Measurements from ENCODE around the gene NEK5. TPM values are rescaled to one million over a fixed set of nuclear protein-coding genes. Genes with fewer than 3 reads are reported as not detected.
A peak's percentile ranks its signal among the peaks of the same experiment; 100 is the strongest.

The NEK5 gene
- total RNA-seq, 6 experiments from 2014 or later: 0.06 TPM; not detected in 5

GRCh38 chr13:52026246-52026626 lies 102.6 kb downstream of the NEK5 start:
- Histone ChIP-seq H3K9me3 (no peaks in the 10 kb centered on the region), H3K27ac (peak overlapping the region in 2 of 3 donors; percentile 18 to 19), H3K4me3 (no peak overlapping the region), H3K4me1 (peaks cover 0 to 27% (median 7%) of the 10 kb centered on the region in 4 donors), H3K36me3 (no peaks in the 10 kb centered on the region), H3K27me3 (no peaks in the 10 kb centered on the region)
- 56% methylated on average over 2 of the region's 3 CpGs for WGBS (ENCODE audit: insufficient coverage, low coverage, low lambda C conversion rate, missing lambda C conversion rate)
- TF ChIP-seq CTCF (IDR thresholded peaks at IDR 0.05): peak in 1 of 4 donors; percentile 28
- no peak for TF ChIP-seq POLR2A (IDR thresholded peaks at IDR 0.05)
- intact Hi-C loops (cut with DNase I): no loop called here
- DNase-seq: no peak
- peak in 3 of 4 donors; percentile 19 to 43 (median 21) for ATAC-seq

- intact Hi-C loops (cut with DNase I): no loop called here
- 64% methylated on average over 8 of the region's 8 CpGs for WGBS (ENCODE audit: insufficient coverage, low coverage, low lambda C conversion rate, missing lambda C conversion rate)
- TF ChIP-seq CTCF (IDR thresholded peaks at IDR 0.05) (no peak), POLR2A (IDR thresholded peaks at IDR 0.05) (no peak)
- ATAC-seq (peak; percentile 83 to 91 (median 88)), DNase-seq (no peak)
- peaks cover 0 to 3% (median 0%) of the 10 kb centered on the region in 4 donors for H3K36me3 ChIP-seq
- peaks cover 0 to 27% (median 7%) of the 10 kb centered on the region in 4 donors for H3K4me1 ChIP-seq
- no peaks in the 10 kb centered on the region for H3K9me3 ChIP-seq
- peak overlapping the region in 2 of 3 donors; percentile 18 to 19 for H3K27ac ChIP-seq
- H3K27me3 ChIP-seq: no peaks in the 10 kb centered on the region
- H3K4me3 ChIP-seq: no peak overlapping the region
Measured at GRCh38 chr13:52025475-52026245, 103.2 kb downstream of the NEK5 start.

GRCh38 chr13:52024481-52024880 lies 104.4 kb downstream of the NEK5 start, which contains the start of gene UTP14C:
TSS of gene UTP14C (plus strand) at chr13:52024691. CDS start at chr13:52028805, 4,114 bp downstream.
- H3K27ac ChIP-seq: peak within 1 kb of the TSS in 1 of 3 donors; percentile 19
- 92% methylated on average over 3 of the region's 3 CpGs for WGBS (ENCODE audit: insufficient coverage, low coverage, low lambda C conversion rate, missing lambda C conversion rate)
- no peak within 1 kb of the TSS for H3K4me3 ChIP-seq
- no peaks in the 10 kb centered on the region for H3K27me3 ChIP-seq
- no peaks in the 10 kb centered on the region for H3K9me3 ChIP-seq
- no peak for ATAC-seq
- peaks cover 0 to 14% (median 0%) of the 10 kb centered on the region in 4 donors for H3K36me3 ChIP-seq
- TF ChIP-seq CTCF (IDR thresholded peaks at IDR 0.05) (no peak), POLR2A (IDR thresholded peaks at IDR 0.05) (no peak)
- no peak for DNase-seq
- peaks cover 0 to 27% (median 7%) of the 10 kb centered on the region in 4 donors for H3K4me1 ChIP-seq
- intact Hi-C loops (cut with DNase I): no loop called here

DNA sequence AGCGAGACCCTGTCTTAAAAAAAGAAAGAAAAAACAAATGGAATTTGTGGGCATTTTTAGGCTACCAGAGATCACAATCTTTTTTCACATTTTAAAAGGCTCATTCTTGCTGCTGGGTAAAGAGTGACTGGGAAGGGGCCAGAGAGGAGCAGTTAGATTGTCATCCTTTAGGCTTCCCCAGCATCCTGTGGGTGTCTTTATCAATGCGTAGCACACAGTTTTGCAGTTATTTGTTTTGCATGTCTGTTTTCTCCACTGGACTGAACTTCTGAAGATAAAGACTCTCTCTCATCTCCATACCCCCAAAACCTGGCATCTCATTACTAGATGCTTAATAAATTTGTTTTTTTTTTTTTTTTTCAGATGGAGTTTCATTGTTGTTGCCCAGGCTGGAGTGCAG lies 106.5 kb downstream of the NEK5 start:
- DNase-seq: no peak
- Histone ChIP-seq H3K27me3 (no peaks in the 10 kb centered on the region), H3K4me1 (peaks cover 0 to 27% (median 7%) of the 10 kb centered on the region in 4 donors), H3K9me3 (no peaks in the 10 kb centered on the region), H3K4me3 (no peak overlapping the region), H3K36me3 (peaks cover 0 to 14% (median 0%) of the 10 kb centered on the region in 4 donors), H3K27ac (no peak overlapping the region)
- intact Hi-C loops (cut with DNase I): no loop called here
- WGBS (ENCODE audit: insufficient coverage, low coverage, low lambda C conversion rate, missing lambda C conversion rate): 100% methylated on average over 2 of the region's 2 CpGs
- no peak for ATAC-seq
- no peak for TF ChIP-seq POLR2A (IDR thresholded peaks at IDR 0.05)
- TF ChIP-seq CTCF (IDR thresholded peaks at IDR 0.05): no peak
